HK-2 (cell line): ENCODE results near the gene SYNGR4.
A peak's percentile ranks its signal among the peaks of the same experiment; 100 is the strongest.

ENCODE experiments used
- DNase-seq: peaks from one replicate; pipeline ENCODE4 v3.0.0-alpha.2; 2018; ENCODE audit not compliant: unreplicated experiment

Gene SYNGR4

GRCh38 chr19:48396016-48396823, 32.1 kb downstream of the SYNGR4 start:
- DNase-seq, result no peak

- DNase-seq, result no peak
Measured at GRCh38 chr19:48396824-48397176, 32.6 kb downstream of the SYNGR4 start.

DNA sequence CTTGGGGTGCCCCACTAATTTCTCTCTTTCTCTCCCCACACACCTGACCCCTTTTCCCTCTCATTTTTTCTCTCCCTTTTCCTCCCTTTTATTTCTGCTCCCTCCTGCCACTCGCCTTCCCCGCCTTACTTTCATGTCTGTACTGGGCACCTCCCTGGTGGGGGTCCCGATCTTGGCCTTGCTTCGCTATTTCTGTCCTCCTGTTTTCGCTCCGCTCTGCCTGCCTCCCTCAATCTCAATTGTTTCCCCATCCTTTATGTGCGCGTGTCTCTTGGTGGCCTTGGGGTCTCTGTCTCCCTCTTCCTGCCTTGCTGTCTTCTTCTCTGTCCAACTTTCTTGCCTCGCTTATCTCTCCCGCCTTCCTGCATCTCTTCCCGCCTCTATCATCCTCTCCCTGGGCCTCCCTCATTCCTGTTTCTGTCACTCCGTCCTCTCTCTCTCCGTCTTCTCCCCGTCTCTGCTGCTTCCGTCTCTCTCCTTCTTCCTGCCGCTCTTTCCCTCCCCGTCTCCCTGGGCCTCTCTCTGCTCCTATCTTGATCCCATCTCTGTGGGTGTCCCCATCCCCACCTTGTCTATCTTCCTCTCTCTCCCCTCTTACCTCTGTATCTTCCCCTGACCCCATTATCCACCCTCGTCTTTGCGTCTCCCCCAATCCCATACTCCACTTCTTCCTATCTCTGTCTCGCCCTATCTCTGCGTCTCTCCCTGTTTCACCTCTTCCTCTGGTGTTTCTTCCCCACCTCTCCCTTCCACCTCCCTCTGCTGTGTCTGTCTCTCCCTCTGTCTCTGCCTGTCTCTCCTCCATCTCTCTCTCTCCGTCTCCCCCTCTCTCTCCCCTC, 33.3 kb downstream of the SYNGR4 start:
- DNase-seq, result no peak

DNA sequence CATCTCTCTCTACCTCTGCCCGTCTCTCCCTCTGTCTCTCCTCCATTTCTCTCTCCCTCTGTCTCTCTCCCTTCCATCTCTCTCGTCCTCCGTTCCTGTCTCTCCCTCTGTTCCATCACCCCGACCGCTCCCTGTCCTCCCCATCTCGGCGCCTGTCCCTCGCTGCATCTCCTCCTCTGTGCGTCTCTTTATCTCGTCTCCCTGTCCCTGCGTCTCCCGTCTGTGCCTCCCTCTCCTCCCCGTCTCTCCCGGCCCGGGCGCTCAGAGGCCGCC, 33.9 kb downstream of the SYNGR4 start:
- DNase-seq, result no peak

- DNase-seq, result peak; percentile 69
Measured at GRCh38 chr19:48398375-48399235, 34.4 kb downstream of the SYNGR4 start.

GRCh38 chr19:48400018-48400742, 36.0 kb downstream of the SYNGR4 start:
- no peak for DNase-seq

DNA sequence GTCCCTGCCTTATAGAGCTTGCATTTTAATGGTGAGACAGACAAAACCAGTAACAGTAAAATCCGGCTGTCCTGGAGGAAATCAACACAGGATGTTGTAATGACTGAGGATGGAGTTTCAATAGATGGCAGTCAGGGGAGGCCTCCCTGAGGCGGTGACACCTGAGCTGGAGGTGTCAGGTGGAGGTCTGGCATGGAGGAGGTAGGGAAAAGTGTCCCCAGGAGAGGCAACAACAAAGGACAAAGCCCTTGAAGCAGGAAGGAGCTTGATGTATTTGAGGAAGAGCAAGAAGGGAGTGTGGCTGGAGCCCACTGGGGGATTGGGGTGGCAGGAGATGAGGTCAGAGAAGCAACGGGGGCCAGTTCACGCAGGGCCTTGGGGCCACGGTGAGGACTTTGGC, 37.1 kb downstream of the SYNGR4 start:
- no peak for DNase-seq

DNA sequence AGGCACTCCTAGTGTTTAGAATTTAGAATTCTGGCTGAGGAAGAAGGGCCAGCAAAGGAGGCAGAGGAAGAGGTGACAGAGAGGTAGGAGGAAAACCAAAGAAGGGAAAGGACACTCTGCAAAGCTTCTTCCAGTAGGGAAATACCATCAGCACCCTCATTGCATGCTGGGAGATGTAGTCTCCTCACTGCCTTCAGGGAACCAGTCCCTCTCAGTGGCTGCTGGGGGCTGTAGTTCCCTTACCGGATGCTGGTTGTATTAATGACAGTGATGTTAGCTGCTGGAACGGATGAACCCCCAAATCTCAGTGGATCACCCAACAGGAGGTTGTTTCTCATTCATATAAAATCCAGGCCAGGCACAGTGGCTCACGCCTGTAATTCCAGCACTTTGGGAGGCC, 39.4 kb downstream of the SYNGR4 start:
- DNase-seq, result peak; percentile 50

DNA sequence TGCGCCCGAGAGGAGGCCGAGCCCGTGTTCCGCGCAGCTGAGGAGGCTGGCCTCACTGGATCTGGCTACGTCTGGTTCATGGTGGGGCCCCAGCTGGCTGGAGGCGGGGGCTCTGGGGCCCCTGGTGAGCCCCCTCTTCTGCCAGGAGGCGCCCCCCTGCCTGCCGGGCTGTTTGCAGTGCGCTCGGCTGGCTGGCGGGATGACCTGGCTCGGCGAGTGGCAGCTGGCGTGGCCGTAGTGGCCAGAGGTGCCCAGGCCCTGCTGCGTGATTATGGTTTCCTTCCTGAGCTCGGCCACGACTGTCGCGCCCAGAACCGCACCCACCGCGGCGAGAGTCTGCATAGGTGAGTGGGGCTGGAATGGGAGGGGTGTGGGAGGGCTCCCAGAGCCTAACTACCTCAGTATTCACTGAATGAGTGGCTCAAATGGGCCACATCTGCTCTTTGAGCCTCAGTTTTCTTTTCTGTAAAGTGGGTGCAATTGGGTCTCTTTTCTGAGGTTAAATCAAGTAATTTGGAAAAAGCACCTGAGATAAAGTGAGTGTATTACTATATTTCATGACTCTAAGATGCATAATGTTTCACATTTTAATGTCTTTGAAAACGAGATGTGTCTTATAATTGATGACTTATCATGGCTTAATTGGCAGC, 41.0 kb downstream of the SYNGR4 start:
- DNase-seq, result no peak

GRCh38 chr19:48405850-48406249, 41.7 kb downstream of the SYNGR4 start:
- DNase-seq, result no peak

- DNase-seq, result peak; percentile 57
Measured at GRCh38 chr19:48413879-48414587, 49.9 kb downstream of the SYNGR4 start.

DNA sequence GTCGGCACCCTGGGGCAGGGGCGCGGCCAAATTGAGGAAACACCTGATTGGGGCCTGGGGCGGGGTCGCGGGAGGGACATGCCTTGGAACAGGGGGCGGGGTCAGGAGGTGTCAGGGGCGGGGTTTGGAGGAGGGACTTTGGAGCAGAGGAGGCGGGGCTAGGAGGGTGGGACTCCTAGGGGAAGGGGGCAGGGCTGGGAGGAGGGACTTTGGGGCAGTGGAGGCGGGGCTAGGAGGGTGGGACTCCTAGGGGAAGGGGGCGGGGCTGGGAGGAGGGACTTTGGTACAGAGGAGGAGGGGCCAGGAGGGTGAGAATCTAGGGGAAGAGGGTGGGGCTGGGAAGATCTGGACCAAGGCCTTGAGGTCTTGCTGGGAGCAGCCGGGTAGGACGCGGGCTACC, 51.2 kb downstream of the SYNGR4 start:
- no peak for DNase-seq

- no peak for DNase-seq
Measured at GRCh38 chr19:48415806-48416221, 51.6 kb downstream of the SYNGR4 start.

DNA sequence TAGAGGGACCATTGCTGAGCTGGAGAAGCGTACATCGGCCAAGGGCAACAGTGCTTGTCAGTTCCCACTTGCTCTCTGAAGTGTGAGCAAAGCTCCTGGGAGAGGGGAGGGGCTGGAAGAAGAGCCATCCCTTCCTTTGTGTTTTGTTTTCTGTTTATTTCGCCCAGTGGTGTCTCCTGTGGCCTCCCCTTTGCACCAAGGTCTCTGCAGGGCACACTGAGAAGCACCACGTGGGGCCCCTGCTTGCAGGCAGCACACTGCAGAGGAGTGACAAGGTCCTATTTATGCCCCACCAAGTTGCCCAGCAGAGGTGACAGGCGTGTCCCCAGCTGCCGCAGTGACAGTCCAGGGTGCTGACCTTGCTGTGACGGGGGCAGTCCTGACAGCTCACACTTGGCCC, 53.3 kb downstream of the SYNGR4 start:
- DNase-seq, result no peak

GRCh38 chr19:48418317-48419064, 54.3 kb downstream of the SYNGR4 start:
- DNase-seq, result peak; percentile 20

GRCh38 chr19:48419158-48419920, 55.2 kb downstream of the SYNGR4 start:
- DNase-seq, result no peak

DNA sequence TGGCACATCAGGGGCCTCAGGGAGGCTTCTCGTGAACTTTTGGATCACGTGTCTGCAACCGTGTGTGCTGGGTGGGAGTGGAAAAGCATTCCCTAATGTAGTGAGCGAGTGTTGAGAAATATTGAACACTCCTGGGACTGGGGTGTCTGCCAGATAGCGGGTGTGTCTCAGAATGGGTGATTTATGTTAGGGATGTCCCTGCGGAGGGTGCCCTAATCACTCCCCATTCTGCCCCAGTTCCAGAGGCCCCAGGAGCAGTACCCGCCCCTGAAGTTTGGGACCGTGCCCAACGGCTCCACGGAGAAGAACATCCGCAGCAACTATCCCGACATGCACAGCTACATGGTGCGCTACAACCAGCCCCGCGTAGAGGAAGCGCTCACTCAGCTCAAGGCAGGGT, 57.4 kb downstream of the SYNGR4 start:
- no peak for DNase-seq

- peak; percentile 58 for DNase-seq
Measured at GRCh38 chr19:48424694-48425219, 60.6 kb downstream of the SYNGR4 start.
